HG03575 (cell line): ENCODE measurements around the gene SIGLEC12.
"Not testable (repeated sequence)": the region's sequence is repeated elsewhere in the genome, so short reads cannot be mapped to it uniquely, and the experiment has no call there.

ENCODE experiments used
- ATAC-seq: cut with Tn5 transposase; IDR thresholded peaks from one replicate; pipeline ENCODE4 v1.9.1; 2021; ENCODE audit not compliant: unreplicated experiment, insufficient number of reproducible peaks, low FRiP score; ENCODE audit errors: extremely low read depth

Gene SIGLEC12

DNA sequence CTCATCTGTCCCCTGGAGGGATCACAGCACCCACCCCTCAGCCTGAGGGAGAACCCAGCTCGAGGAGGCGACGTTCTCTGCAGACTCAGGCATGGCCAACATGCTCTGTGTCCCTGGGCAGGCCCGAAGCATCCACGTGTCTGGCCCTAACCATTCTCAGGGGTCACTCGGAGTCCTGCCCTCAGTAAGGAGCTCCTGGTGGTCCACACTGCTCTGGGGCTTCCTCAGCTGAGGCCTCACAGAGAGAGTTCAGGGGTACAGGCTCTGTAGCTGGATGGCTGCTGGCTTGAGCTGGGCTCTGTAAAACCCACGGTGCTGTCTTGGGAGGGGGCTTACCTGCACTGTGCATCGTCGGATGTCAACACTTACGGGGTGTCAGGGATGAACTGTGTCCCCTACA is 38.9 kb downstream of the SIGLEC12 start:
- ATAC-seq, result no peak

DNA sequence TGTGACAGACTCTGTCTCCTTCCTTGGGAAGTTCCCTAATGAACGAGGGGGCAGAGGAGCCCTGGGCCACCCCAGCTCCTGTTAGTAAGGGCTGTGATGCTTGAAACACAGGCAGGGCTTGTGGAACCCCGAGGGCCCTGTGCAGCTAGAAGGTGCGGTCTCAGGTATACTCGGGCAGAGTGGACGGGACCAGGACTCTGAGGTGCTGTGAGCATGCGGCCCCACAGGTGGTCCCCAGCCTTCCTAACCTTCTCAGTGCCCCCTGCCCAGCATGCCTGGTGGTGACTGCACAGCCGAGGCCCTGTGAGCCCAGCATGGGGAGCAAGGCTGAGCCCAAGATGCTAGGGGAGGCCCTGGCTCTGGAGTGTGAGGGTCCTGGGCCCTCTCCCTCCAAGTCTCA is 39.3 kb downstream of the SIGLEC12 start:
- ATAC-seq, result no peak

GRCh38 chr19:51461723-51462161 is 39.9 kb downstream of the SIGLEC12 start:
- no peak for ATAC-seq

- no peak for ATAC-seq
Measured at GRCh38 chr19:51460164-51460992, 41.2 kb downstream of the SIGLEC12 start.

GRCh38 chr19:51458899-51459505 is 42.6 kb downstream of the SIGLEC12 start:
- ATAC-seq, result no peak

GRCh38 chr19:51458051-51458645 is 43.5 kb downstream of the SIGLEC12 start, which contains the start of gene SIGLEC8:
TSS of gene SIGLEC8 (minus strand) at chr19:51458454. CDS start at chr19:51458387, 67 bp downstream.
- ATAC-seq, result no peak

GRCh38 chr19:51457351-51458013 is 44.1 kb downstream of the SIGLEC12 start:
- ATAC-seq, result no peak

DNA sequence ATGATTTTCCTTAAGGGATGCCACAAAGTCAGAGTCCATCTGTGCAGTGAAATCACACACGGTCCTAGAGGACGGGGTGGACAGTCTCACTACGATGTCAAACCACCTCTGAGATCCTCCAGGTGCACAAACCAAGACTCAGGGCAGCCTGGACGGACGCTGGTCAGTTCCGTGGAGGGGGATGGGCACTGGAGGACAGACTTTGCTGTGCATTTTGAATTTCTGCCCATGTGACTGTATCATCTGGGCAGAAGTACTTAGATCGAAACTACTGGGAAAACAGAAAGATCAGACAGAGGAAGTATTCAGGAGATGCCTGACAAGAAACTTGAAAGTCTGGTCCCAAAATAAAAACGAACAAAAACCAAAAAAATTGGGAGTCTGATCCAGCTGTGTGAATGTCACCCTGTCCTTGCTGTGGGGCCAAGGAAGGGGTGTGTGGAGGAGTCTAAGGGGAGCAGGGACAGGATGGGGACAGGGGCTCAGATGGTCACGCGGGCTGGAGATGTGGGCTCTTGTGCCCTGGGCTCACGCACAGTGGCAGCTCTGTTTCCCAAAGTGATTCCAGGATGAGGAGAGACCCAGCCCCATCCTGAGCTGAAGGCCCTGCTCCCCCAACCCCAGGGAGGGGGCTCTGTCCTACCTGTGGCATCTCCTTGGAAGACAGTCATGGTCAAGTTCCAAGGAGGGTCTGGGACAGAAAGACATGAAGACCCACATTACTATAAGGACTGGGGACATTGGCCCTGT is 44.9 kb downstream of the SIGLEC12 start:
- no peak for ATAC-seq

GRCh38 chr19:51450730-51451307 is 50.8 kb downstream of the SIGLEC12 start:
- no peak for ATAC-seq

DNA sequence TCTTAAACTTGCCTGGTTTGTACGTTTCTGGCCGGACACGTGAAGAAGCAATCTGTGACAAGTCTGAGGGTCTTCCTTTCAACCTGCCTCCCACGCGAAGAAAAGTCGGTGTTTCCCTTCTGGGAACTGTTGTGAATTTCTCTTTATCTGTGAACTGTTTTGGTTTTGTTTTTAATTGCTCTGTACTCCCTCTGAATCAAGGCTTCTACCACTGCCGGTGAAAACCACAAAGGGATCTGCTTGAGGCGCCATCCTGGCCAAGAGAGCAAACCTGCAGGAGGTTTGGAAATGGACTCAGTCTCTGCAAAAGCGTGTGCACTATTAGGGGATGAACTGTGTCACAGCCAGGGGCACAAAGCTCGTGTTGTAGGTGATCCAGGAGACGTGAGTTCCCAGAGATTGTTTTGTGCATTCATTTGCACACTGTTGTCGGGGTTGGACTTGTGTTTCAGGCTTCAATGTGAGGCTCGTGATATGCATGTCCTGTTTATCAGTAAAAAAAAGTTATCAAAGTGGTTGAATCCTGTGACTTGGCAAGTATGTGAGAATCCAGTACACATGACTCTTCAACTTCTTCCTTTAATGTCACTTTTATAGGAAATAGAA is 53.1 kb downstream of the SIGLEC12 start:
- no peak for ATAC-seq

- ATAC-seq, result no peak
Measured at GRCh38 chr19:51448011-51448410, 53.6 kb downstream of the SIGLEC12 start.

GRCh38 chr19:51447510-51447909 is 54.1 kb downstream of the SIGLEC12 start:
- ATAC-seq, result not testable (repeated sequence)

- peak; percentile 84 for ATAC-seq
Measured at GRCh38 chr19:51441410-51442390, 59.9 kb downstream of the SIGLEC12 start.
